ENCODE measurements around the gene API5.

API5 gene

DNA sequence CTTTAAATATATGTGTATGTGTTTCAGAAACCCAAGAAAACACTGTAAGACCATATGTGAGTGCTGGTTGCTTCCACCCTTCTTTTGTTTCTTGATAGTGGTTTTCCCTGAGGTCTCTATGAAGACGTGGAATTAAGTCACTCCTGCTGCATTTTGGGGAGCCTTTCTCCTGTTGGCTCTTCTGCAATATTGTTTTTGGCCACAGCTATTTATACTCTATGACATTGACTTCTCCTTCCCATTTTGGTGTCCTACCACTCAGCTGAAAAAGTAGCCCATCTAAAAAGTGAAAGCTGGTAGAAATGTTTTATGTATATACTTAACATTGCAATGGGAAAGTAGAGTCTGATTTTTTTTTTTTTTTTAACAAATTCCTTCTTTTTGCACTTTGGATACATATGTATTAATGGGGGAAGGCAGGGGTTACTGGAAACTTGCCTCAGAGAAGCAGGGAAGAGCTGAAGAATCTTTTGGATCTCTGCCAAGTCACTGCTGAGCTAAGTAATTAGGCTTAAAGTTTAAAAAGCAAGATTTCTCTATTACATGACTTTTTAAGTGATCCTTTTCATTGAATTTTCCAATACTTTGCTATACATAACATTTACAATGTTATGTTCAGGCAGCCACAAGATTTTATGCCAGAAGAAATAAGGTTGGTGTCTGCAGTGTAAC is 48.7 kb downstream of the API5 start:
- FAIRE-seq = no peak

DNA sequence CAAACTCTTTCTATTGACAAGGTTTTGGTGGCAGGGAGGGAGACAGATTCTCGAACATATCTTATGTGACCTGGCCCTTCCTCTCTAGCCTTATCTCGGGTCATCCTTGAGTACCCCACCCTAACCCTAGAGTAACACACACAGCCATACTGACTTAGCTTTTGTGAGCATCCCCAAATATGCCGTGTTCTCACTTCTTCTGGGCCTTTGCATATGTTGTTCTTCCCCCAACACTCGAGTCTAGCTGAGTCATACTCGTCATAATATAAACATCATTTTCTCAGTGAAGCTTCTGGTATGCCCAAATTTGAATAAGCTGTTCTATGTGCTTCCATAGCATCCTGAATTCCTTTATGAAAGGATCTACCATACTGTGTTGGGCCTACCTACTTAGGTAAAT is 54.9 kb downstream of the API5 start:
- no peak for FAIRE-seq

DNA sequence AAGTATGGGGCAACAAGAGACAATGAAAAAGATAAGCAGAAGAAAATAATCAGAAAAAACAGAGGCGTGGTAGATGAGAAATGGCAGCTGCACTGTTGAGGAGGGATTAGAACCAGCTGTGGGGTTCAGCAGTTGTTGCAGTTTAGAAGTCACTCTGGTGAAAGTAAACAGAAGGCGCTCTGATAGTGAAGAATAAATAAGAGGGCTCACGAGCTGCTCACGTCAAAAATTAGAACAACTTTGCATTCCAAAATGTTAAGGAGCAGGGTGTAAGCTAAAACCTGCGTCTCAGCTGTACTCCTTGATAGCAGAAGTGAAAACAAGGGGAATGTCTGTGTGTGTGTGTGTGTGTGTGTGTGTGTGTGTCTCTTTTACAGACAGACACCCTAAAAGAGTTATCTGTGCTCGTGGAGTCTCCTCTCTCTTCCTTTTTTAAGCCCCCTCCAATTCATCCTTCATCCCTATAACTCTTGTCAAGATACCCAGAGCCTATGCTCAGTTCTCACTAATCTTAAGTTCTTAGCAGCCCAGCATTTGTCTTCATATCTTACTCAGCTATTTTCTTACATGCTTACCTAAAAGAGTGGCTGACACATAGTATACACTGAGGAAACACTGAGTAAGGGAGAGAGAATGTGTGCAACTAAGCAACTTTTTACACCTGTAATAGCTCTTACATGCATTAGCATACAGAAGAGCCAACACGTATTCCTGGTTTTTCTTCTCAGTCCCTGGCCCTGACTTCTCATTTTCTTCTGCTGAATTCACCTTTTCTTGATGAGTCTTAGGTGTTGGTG is 55.8 kb downstream of the API5 start:
- no peak for FAIRE-seq

DNA sequence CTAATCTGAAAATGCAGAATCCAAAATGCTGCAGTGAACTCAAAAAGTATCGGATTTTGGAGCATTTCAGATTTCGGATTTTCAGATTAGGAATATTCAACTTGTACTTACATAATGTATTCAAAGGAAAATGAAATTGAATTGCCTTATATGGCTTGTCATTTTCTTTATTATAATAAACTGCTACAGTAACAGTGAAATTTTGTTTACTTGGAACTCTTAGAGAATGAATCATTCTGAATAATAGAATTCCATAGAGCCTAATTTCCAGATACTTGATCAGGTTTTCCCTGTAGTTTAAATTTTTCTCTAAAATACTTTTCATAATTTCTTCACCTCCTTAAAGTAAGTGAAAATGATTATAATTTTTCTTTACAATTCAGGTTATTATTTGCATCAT is 64.3 kb downstream of the API5 start:
- no peak for FAIRE-seq

DNA sequence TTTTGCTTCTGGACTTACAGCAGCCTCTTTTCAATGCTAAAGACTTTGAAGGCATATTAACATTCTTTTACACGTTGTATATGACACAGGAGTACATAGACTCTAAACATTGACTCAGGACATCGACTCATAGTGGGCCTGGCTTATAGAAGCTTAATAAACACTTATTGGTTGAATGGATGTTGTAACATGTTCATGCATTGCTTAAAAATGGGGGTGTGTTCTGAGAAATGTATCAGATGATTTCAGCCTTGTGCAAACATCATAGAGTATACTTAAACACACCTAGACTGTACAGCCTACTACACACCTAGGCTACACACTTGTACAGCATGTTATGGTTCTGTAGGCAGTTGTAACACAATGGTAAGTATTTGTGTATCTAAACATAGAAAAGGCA is 64.8 kb downstream of the API5 start:
- FAIRE-seq = no peak

DNA sequence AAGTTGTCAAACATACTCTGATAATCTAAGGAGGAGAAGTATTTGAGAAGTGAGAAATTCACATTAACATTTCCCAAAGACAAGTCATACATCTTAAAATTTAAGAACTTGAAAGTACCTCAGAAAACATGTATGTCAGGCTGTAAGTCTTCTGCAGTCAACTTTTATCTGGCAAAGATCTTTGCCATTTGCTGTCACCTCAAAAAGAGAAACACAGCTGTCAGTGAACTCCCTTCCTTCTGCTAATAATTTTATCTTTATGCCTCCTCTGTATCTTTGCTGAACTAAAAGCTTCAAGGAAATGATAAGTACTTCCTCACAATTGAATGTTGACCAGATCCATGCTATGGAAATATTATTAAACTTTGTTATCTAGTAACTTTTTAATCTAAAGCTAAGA is 65.6 kb downstream of the API5 start:
- no peak for FAIRE-seq

DNA sequence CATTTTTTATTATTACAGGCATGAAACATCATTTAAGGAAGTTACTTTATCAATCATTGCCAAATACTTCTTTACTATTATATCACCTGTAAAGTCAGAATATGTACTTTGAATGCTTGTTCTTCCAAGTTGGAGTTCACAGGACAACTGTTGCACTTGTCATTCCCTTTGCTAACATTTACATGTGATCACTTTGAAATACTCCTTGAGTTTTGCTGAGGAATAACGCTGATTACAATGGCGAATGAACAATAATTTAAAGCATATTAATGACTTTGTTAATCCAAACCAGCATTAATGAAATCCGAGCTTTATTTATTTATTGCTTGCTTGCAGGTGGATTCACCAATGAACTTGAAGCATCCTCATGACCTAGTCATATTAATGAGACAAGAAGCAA is 67.1 kb downstream of the API5 start:
- FAIRE-seq = no peak

DNA sequence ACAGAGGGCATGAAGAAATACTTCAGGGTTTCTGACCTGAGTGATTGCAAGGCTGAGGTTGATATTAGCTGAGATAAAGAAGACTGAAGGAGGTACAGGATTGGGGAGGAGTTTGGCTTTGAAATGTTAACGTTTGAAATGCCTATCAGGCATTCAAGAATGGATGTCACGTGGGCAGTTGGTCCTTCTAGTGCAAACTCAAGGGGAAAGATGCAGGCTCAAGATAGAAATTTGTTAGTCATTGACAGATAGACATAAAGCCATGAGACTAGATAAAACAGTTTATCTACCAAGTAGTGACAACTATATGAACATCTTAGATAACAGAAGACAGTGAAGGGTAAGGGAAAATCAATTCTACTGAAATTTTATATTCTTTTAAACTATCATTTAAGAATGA is 70.0 kb downstream of the API5 start:
- no peak for FAIRE-seq

DNA sequence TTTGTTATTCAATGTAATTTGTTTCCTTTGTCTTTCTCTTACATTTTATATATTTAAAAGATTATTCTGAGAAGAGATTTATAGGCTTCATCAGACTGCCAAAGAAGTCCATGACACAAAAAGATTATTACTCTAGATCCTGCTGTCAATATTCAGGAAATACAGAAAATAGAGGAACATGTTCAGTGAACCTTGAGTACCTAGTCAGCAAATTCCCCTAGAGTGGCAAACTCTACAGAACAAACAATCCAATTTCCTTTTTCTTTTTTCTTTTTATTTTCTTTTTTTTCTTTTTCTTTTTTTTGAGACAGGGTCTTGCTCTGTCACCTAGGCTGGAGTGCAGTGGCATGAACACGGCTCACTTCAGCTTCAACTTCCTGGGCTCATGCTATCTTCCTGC is 70.8 kb downstream of the API5 start:
- no peak for FAIRE-seq

DNA sequence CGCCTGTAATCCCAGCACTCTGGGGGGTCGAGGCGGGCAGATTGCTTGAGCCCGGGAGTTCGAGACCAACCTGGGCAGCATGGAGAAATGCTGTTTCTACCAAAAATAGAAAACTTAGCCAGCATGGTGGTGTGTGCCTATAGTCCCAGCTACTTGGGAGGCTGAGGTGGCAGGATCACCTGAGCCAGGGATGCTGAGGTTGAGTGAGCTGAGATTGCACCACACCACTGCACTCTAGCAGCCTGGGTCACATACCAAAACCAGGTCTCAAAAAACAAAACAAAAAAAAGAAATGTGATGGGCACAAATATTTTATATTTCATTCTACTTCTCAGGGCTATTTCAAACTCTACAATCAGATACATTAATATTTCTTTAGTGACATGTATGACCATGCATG is 72.6 kb downstream of the API5 start:
- FAIRE-seq = no peak

DNA sequence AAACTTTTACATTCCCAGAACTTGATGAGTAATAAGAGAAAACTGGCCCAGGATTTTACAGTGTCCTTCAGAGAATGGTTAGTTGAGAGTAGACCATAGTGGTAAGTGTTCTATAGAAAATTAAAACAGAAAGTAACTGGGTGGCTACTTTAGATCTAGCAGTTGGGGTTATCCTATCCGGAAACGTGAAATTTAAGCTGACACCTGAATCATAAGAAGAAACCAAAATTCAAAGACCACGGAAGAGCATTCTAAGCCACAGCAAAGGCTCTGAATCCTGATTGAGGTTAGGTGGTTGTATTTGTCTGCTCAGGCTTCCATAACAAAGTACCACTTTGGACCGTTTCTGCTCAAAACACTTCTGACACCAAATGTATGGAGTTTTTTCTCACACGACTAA is 80.9 kb downstream of the API5 start:
- FAIRE-seq = no peak

DNA sequence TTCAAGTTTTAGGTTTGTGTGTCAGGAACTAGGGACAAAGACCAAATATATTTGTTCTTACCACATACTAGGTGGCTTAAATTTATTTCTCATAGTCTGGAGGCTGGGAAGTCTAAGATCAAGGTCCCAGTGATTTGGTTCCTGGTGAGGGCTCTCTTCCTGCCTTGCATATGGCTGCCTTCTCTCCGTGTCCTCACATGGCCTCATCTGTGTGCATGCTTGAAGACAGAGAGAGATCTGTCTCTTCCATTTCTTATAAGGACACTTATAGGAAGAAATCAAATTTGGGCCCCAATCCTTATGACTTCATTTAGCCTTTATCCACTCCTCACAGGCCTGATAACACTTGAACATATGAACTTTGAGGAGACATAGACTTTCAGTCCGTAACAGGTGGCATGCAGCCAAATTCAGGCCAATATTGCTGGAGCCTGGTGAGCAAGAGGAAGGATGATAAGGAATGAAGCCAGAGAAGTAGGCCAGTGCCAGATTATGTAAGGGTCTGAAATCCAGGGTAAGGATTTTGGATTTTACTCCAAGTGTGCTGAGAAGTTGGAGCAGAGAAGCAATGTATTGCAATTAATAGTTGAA is 82.1 kb downstream of the API5 start:
- FAIRE-seq = no peak
